ENCODE results near the gene TASOR. TPM values are rescaled to one million over a fixed set of nuclear protein-coding genes. Genes with fewer than 3 reads are reported as not detected.
"Not testable (repeated sequence)": the region's sequence is repeated elsewhere in the genome, so short reads cannot be mapped to it uniquely, and the experiment has no call there.

TASOR gene
- polyA plus RNA-seq, 1 of the 3 experiments (the other 2 are of a cell fraction), result 15.3 TPM

- H3F3A ChIP-seq (replicated peaks; ENCODE audit: insufficient read depth); H3K27ac ChIP-seq (ENCODE audit: low read depth in 2 of 2, low read length in 1 of 2); H3K9me2 ChIP-seq; H3K79me2 ChIP-seq (ENCODE audit: insufficient read depth); DNase-seq; H2AFZ ChIP-seq (ENCODE audit: low read depth); POLR2A ChIA-PET; H4K20me1 ChIP-seq (ENCODE audit: insufficient read depth); H3K4me2 ChIP-seq; H3K4me1 ChIP-seq (ENCODE audit: control insufficient read depth in 1 of 2, insufficient read depth in 2 of 2, low read depth in 1 of 2, low read length in 1 of 2); H3K9ac ChIP-seq; H3K36me3 ChIP-seq (replicated peaks in 1 of 2; ENCODE audit: control insufficient read depth in 1 of 2, insufficient read depth in 2 of 2, low read length in 1 of 2); H3K4me3 ChIP-seq (ENCODE audit: low read depth in 2 of 2, low read length in 1 of 2); H3K27me3 ChIP-seq (ENCODE audit: insufficient read depth); H3K9me3 ChIP-seq: not testable (repeated sequence)
- CTCF ChIA-PET, result interaction anchor here (1.0 to 3.9 kb wide), 2 partner anchors 107 to 296 kb away, joined by 4 to 20 read pairs; no protein-coding TSS in a partner anchor
- WGBS (ENCODE audit: low lambda C conversion rate), result 79% methylated on average over 12 of the region's 15 CpGs
These were observed 9.7 kb upstream of the TASOR start for GRCh38 chr3:56692520-56693433.

GRCh38 chr3:56692001-56692365, 8.9 kb upstream of the TASOR start:
- 84% methylated on average over 5 of the region's 21 CpGs for WGBS (ENCODE audit: low lambda C conversion rate)
- H3K27me3 ChIP-seq (ENCODE audit: insufficient read depth); H3K4me3 ChIP-seq (ENCODE audit: low read depth in 2 of 2, low read length in 1 of 2); H3K9me3 ChIP-seq; POLR2A ChIA-PET; H3K27ac ChIP-seq (ENCODE audit: low read depth in 2 of 2, low read length in 1 of 2); H3K79me2 ChIP-seq (ENCODE audit: insufficient read depth); H3K4me2 ChIP-seq; H3K4me1 ChIP-seq (ENCODE audit: control insufficient read depth in 1 of 2, insufficient read depth in 2 of 2, low read depth in 1 of 2, low read length in 1 of 2); H2AFZ ChIP-seq (ENCODE audit: low read depth); H3K9ac ChIP-seq; DNase-seq; H3F3A ChIP-seq (replicated peaks; ENCODE audit: insufficient read depth); H3K36me3 ChIP-seq (replicated peaks in 1 of 2; ENCODE audit: control insufficient read depth in 1 of 2, insufficient read depth in 2 of 2, low read length in 1 of 2); H4K20me1 ChIP-seq (ENCODE audit: insufficient read depth); H3K9me2 ChIP-seq: not testable (repeated sequence)
- CTCF ChIA-PET, result interaction anchor here (3.9 kb wide), 1 partner anchor 297 kb away, joined by 20 read pairs; no protein-coding TSS in a partner anchor

- Histone ChIP-seq H3K27me3 (ENCODE audit: insufficient read depth) (no peaks in the 10 kb centered on the region), H4K20me1 (ENCODE audit: insufficient read depth) (no peaks in the 10 kb centered on the region), H3K4me3 (ENCODE audit: low read depth in 2 of 2, low read length in 1 of 2) (no peak overlapping the region), H2AFZ (ENCODE audit: low read depth) (no peak overlapping the region), H3K9me3 (no peaks in the 10 kb centered on the region), H3K4me1 (ENCODE audit: control insufficient read depth in 1 of 2, insufficient read depth in 2 of 2, low read depth in 1 of 2, low read length in 1 of 2) (no peaks in the 10 kb centered on the region), H3F3A (replicated peaks; ENCODE audit: insufficient read depth) (peaks cover 6% of the 10 kb centered on the region), H3K27ac (ENCODE audit: low read depth in 2 of 2, low read length in 1 of 2) (no peak overlapping the region), H3K9ac (no peak overlapping the region), H3K4me2 (no peak overlapping the region), H3K79me2 (ENCODE audit: insufficient read depth) (no peaks in the 10 kb centered on the region), H3K36me3 (replicated peaks in 1 of 2; ENCODE audit: control insufficient read depth in 1 of 2, insufficient read depth in 2 of 2, low read length in 1 of 2) (no peaks in the 10 kb centered on the region), H3K9me2 (no peaks in the 10 kb centered on the region)
- DNase-seq, result no peak
- ChIA-PET CTCF (interaction anchor here (2.9 kb wide), 1 partner anchor 297 kb away, joined by 10 read pairs; no protein-coding TSS in a partner anchor), POLR2A (no interaction called here)
- WGBS (ENCODE audit: low lambda C conversion rate), result 64% methylated on average over 4 of the region's 19 CpGs
- TF ChIP-seq NRF1 (IDR thresholded peaks at IDR 0.05; ENCODE audit: low read depth, low read length) (no peak), CTCF (IDR thresholded peaks at IDR 0.05) (no peak), FOXJ3 (CRISPR knock-in tag; IDR thresholded peaks at IDR 0.05) (no peak), USF1 (IDR thresholded peaks at IDR 0.05; ENCODE audit: borderline replicate concordance, low read depth) (no peak), MEF2A (IDR thresholded peaks at IDR 0.05; ENCODE audit: borderline replicate concordance, low read depth) (no peak), YY1 (IDR thresholded peaks at IDR 0.05; ENCODE audit: low read depth) (no peak), NFIC (IDR thresholded peaks at IDR 0.05; ENCODE audit: borderline replicate concordance) (no peak)
These were observed 8.3 kb upstream of the TASOR start for GRCh38 chr3:56691165-56692000.

Measured in SK-N-SH (cell line).